Peyer's patch (tissue), 4 donors: Measurements from ENCODE around the gene TOM1L2. TPM values are rescaled to one million over a fixed set of nuclear protein-coding genes. Genes with fewer than 3 reads are reported as not detected.

ENCODE experiments used
- DNase-seq, 3 donors: peaks; one replicate each; pipeline ENCODE4 v3.0.0-alpha.2; 2017 to 2019
- H3K27ac ChIP-seq, 4 donors: fragments of 200-600 bp; sonication (generic); one replicate each; pipeline ENCODE4 v1.5.1; 2016 to 2019
- H3K27me3 ChIP-seq, 2 donors: fragments of 200-600 bp; sonication (generic); one replicate each; pipeline ENCODE4 v1.5.1; 2019
- H3K36me3 ChIP-seq, 3 donors: fragments of 200-600 bp; sonication (generic); one replicate each; pipeline ENCODE4 v1.5.1; 2016 to 2019
- H3K4me1 ChIP-seq, 4 donors: fragments of 200-600 bp; sonication (generic); one replicate each; pipeline ENCODE4 v1.5.1; 2016 to 2019
- H3K4me3 ChIP-seq, 4 donors: fragments of 200-600 bp; sonication (generic); 1 replicate in 3 of 4; 2 replicates in 1 of 4; pipeline ENCODE4 v1.5.1; 2016 to 2019; ENCODE audit warnings: mild to moderate bottlenecking in 1 of 4
- H3K9me3 ChIP-seq, 4 donors: fragments of 200-600 bp; sonication (generic); one replicate each; pipeline ENCODE4 v1.5.1; 2016 to 2019; ENCODE audit warnings: mild to moderate bottlenecking in 1 of 4
- POLR2A ChIP-seq, 2 donors: fragments of 450-650 bp; IDR thresholded peaks; one replicate each; pipeline ENCODE4 v1.5.1; 2017; ENCODE audit warnings: antibody characterized with exemption in 2 of 2, mild to moderate bottlenecking in 2 of 2, moderate library complexity in 2 of 2
- total RNA-seq, 4 donors: library from RNA; depleted of rRNA; stranded (reverse); fragments of >200 nt; gene quantifications; one replicate each; pipeline ENCODE4 v1.1.0, GENCODE V29; 2016
- TF ChIP-seq, protein P1 (sequence below), 6 experiments: fragments of 450-650 bp in 4 of 6; fragments of 200-600 bp in 2 of 6; sonication (generic) in 1 of 6; IDR thresholded peaks; one replicate each; pipeline ENCODE4 v1.5.1; 2017 to 2019; ENCODE audit warnings: antibody characterized with exemption in 6 of 6, mild to moderate bottlenecking in 3 of 6, moderate library complexity in 1 of 6

TOM1L2 gene
- total RNA-seq, 4 donors from 2014 or later = 49.5 to 74.8 (median 62.7) TPM

DNA sequence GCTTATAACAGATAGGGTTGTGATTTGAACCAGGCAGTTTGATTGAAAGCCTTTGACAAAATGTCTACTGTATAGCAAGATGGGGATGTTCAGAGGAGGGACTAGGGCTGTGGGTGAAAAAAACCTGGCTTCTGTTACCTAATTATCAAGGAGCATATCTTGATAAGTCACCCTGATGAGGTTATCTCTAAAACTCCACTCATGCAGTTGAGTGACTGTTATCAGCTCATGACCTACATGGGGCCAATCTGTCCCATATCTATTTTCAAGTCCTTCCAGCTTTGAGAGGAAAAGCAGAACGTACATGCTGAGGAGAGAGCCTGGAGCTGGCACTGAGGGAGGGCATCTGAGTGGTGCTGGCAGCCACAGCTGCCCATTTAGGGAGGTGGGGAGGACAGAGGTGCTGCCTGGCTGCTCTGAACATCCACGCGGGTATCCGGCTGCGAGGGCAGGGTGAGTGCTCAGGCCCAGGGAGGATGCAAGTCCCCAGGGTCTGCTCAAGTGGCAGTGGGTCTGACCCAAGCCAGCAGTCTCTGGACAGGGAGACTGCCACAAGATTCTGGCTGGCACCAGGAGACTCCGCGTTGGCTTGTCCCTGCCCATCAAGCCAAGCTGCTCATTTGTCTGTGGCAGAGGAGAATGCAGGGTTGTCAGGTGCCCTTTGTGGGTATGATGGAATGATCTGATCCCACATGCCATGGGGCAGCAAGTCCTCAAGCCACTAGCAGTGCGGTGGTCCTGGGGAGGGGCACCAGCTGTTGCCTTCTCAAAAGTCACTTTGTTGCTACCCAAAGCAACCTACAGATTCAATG is 37.6 kb upstream of the TOM1L2 start:
- Histone ChIP-seq H3K27ac (no peak overlapping the region), H3K4me3 (no peak overlapping the region), H3K27me3 (no peaks in the 10 kb centered on the region), H3K9me3 (no peaks in the 10 kb centered on the region), H3K4me1 (no peaks in the 10 kb centered on the region), H3K36me3 (peaks cover 0 to under 1% (median 0%) of the 10 kb centered on the region in 3 donors)
- TF ChIP-seq POLR2A (IDR thresholded peaks at IDR 0.05) = no peak
- TF ChIP-seq, protein P1, sequence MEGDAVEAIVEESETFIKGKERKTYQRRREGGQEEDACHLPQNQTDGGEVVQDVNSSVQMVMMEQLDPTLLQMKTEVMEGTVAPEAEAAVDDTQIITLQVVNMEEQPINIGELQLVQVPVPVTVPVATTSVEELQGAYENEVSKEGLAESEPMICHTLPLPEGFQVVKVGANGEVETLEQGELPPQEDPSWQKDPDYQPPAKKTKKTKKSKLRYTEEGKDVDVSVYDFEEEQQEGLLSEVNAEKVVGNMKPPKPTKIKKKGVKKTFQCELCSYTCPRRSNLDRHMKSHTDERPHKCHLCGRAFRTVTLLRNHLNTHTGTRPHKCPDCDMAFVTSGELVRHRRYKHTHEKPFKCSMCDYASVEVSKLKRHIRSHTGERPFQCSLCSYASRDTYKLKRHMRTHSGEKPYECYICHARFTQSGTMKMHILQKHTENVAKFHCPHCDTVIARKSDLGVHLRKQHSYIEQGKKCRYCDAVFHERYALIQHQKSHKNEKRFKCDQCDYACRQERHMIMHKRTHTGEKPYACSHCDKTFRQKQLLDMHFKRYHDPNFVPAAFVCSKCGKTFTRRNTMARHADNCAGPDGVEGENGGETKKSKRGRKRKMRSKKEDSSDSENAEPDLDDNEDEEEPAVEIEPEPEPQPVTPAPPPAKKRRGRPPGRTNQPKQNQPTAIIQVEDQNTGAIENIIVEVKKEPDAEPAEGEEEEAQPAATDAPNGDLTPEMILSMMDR (IDR thresholded peaks at IDR 0.05) = no peak
- no peak for DNase-seq

DNA sequence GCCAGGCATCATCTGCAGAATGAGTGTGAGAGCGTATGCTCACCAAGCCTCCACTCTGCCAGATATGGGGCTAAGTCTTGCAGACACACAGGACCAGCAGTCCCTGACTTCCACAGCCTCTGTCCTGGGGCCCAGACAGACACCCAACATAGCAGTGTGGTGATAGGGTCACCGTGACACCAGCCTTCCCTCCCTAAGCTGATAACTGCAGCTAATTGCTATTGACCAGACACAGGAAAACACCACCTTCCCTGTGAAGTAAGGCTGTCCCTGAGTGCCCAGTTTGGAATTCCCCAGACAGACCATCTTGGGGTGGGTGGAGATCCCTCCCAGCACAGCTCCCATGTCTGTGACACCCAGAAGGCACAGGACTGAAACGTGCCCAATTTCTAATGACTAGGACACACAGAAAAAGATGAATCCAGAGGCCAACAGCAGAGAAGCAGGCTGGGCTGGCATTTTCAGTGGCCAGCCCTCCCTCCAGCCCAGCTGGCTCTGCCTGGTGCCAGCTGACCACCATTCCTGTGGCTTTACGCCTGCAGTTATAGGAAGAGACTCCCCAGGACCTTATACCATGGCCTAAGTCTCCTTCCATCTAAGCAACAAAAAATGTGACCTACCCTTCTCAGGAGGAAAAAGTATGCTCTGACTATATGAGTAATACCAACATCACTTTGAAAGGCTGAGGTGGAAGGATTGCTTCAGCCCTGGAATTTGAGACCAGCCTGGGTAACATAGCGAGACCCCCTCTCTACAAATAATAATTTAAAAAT is 36.5 kb upstream of the TOM1L2 start:
- no peak for DNase-seq
- H3K27ac ChIP-seq = no peak overlapping the region

DNA sequence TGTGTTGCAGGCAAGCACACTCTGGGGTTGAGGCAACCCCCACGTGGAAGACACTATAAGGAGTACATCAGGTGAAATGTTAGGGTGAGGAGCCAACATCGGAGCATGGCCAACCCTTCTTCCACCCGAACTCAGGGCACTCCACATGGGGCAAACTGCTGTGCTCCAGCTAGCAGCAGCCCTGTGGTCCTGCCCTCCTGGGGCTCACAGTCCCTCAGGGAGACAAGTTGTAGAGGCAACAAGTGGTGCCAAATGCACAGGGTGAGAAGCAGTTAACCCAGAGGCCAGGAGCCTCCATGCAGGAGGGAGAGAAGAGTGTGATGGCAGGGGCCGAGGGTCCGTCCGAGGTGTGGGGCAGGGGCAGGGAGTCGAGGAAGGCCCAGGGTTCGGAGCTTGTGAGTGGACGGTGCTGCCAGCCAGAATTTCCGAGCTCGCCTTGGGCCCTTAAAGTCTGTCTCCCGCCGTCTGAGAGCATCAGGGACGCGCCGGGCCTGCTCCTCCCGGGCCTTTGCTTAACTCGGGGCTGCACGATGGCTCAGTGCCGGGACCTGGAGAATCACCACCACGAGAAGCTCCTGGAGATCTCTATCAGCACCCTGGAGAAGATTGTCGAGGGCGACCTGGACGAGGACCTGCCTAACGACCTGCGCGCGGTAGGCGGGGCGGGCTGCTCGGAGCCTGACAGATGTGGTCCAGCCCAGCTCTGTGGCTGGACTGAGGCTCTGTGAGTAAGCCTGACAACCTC is 34.5 kb upstream of the TOM1L2 start:
- no peaks in the 10 kb centered on the region for H3K4me1 ChIP-seq
- H3K27ac ChIP-seq = no peak overlapping the region
- H3K36me3 ChIP-seq = no peaks in the 10 kb centered on the region
- H3K4me3 ChIP-seq = no peak overlapping the region
- no peaks in the 10 kb centered on the region for H3K27me3 ChIP-seq
- no peak for TF ChIP-seq POLR2A (IDR thresholded peaks at IDR 0.05)
- TF ChIP-seq, protein P1 (IDR thresholded peaks at IDR 0.05) = no peak
- DNase-seq = no peak
- no peaks in the 10 kb centered on the region for H3K9me3 ChIP-seq

More for the DNA sequence above, 36.5 kb upstream of the TOM1L2 start:
- Histone ChIP-seq H3K4me1 (no peaks in the 10 kb centered on the region), H3K36me3 (no peaks in the 10 kb centered on the region), H3K27me3 (no peaks in the 10 kb centered on the region), H3K4me3 (no peak overlapping the region), H3K9me3 (no peaks in the 10 kb centered on the region)
- no peak for TF ChIP-seq POLR2A (IDR thresholded peaks at IDR 0.05)
- TF ChIP-seq, protein P1 (IDR thresholded peaks at IDR 0.05) = no peak

DNA sequence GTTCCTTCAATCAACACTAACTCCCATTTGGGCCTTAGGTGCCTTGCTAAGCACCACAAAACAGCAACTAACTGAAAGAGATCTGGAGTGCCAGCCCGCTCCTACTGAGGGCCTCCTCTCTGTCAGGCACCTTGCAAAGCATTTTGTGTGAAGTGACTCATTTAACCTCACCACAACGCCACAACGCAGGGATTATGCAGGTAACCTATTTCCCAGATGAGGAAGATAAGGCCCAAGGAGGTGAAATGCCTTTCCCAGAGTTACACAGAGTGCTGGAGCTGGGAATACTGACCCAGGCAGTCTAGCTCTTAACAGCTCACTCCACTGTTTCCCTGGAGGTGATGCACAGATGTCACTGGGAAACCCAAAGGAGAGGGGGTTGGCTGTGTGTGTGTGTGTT is 33.3 kb upstream of the TOM1L2 start:
- H3K4me1 ChIP-seq = no peaks in the 10 kb centered on the region
- no peak for TF ChIP-seq POLR2A (IDR thresholded peaks at IDR 0.05)
- TF ChIP-seq, protein P1 (IDR thresholded peaks at IDR 0.05) = no peak
- H3K27me3 ChIP-seq = no peaks in the 10 kb centered on the region
- H3K4me3 ChIP-seq = no peak overlapping the region
- H3K9me3 ChIP-seq = no peaks in the 10 kb centered on the region
- H3K27ac ChIP-seq = no peak overlapping the region
- no peaks in the 10 kb centered on the region for H3K36me3 ChIP-seq
- DNase-seq = no peak

DNA sequence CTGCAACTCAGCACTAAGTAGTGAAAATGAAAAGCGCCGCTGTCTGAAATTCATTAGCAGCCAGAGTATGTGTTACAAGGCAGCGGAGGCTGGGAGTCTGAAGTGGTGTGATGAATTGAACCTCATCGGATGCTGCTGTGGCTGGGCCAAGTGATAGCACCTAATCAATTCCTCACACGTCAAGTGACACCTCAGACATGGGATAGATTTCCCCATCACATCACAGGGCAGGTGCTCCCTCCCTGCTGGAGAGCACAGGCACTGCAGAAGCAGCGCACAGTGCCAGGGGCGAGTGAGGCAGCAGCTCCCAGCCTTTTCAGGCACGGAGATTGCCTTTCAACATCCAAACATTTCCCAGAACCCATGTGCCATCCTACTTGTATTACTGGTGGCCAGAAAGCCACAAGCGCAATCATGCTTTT is 32.7 kb upstream of the TOM1L2 start:
- Histone ChIP-seq H3K4me3 (no peak overlapping the region), H3K36me3 (no peaks in the 10 kb centered on the region), H3K27me3 (no peaks in the 10 kb centered on the region), H3K4me1 (no peaks in the 10 kb centered on the region), H3K27ac (no peak overlapping the region), H3K9me3 (no peaks in the 10 kb centered on the region)
- DNase-seq = no peak
- TF ChIP-seq, protein P1 (IDR thresholded peaks at IDR 0.05) = no peak
- TF ChIP-seq POLR2A (IDR thresholded peaks at IDR 0.05) = no peak
